Measurements from ENCODE around the gene CLNK. TPM values are rescaled to one million over a fixed set of nuclear protein-coding genes. Genes with fewer than 3 reads are reported as not detected.
"Not testable (repeated sequence)": the region's sequence is repeated elsewhere in the genome, so short reads cannot be mapped to it uniquely, and the experiment has no call there.

Gene CLNK
- total and polyA plus RNA-seq, 2 experiments from 2014 or later: not detected

GRCh38 chr4:10577018-10577417 lies 107.5 kb downstream of the CLNK start:
- H3K9me3 ChIP-seq (ENCODE audit: low read depth): no peaks in the 10 kb centered on the region
- H3K4me1 ChIP-seq (ENCODE audit: low read depth): no peaks in the 10 kb centered on the region
- no peak for TF ChIP-seq CTCF (IDR thresholded peaks at IDR 0.05; ENCODE audit: low read depth, low read length)
- H3K4me3 ChIP-seq: no peak overlapping the region
- no peaks in the 10 kb centered on the region for H3K36me3 ChIP-seq
- H3K27me3 ChIP-seq: no peaks in the 10 kb centered on the region
- no peak for DNase-seq (ENCODE audit: low read depth in 1 of 2, low spot score in 1 of 2)
- no peak overlapping the region for H3K27ac ChIP-seq

- DNase-seq (ENCODE audit: low read depth in 1 of 2, low spot score in 1 of 2): no peak
- no peak for TF ChIP-seq CTCF (IDR thresholded peaks at IDR 0.05; ENCODE audit: low read depth, low read length)
- Histone ChIP-seq H3K36me3 (no peaks in the 10 kb centered on the region), H3K9me3 (ENCODE audit: low read depth) (no peaks in the 10 kb centered on the region), H3K27me3 (no peaks in the 10 kb centered on the region), H3K27ac (no peak overlapping the region), H3K4me3 (no peak overlapping the region), H3K4me1 (ENCODE audit: low read depth) (no peaks in the 10 kb centered on the region)
These were observed 108.3 kb downstream of the CLNK start for GRCh38 chr4:10576236-10576635.

GRCh38 chr4:10575414-10575813 lies 109.2 kb downstream of the CLNK start:
- no peaks in the 10 kb centered on the region for H3K4me1 ChIP-seq (ENCODE audit: low read depth)
- TF ChIP-seq CTCF (IDR thresholded peaks at IDR 0.05; ENCODE audit: low read depth, low read length): no peak
- no peaks in the 10 kb centered on the region for H3K27me3 ChIP-seq
- no peak overlapping the region for H3K27ac ChIP-seq
- no peaks in the 10 kb centered on the region for H3K9me3 ChIP-seq (ENCODE audit: low read depth)
- H3K4me3 ChIP-seq: no peak overlapping the region
- DNase-seq (ENCODE audit: low read depth in 1 of 2, low spot score in 1 of 2): no peak
- no peaks in the 10 kb centered on the region for H3K36me3 ChIP-seq

- not testable (repeated sequence) for H3K27me3 ChIP-seq, H3K4me3 ChIP-seq
These were observed 110.0 kb downstream of the CLNK start for GRCh38 chr4:10574553-10574952.

GRCh38 chr4:10571909-10572308 lies 112.7 kb downstream of the CLNK start:
- no peak overlapping the region for H3K27ac ChIP-seq

More at GRCh38 chr4:10574553-10574952, 110.0 kb downstream of the CLNK start:
- DNase-seq (ENCODE audit: low read depth in 1 of 2, low spot score in 1 of 2); H3K36me3 ChIP-seq; H3K9me3 ChIP-seq (ENCODE audit: low read depth); H3K4me1 ChIP-seq (ENCODE audit: low read depth); H3K27ac ChIP-seq: not testable (repeated sequence)

GRCh38 chr4:10569491-10569890 lies 115.1 kb downstream of the CLNK start:
- Histone ChIP-seq H3K27ac (no peak overlapping the region), H3K9me3 (ENCODE audit: low read depth) (no peaks in the 10 kb centered on the region), H3K4me1 (ENCODE audit: low read depth) (no peaks in the 10 kb centered on the region), H3K36me3 (no peaks in the 10 kb centered on the region), H3K27me3 (no peaks in the 10 kb centered on the region), H3K4me3 (no peak overlapping the region)
- no peak for TF ChIP-seq CTCF (IDR thresholded peaks at IDR 0.05; ENCODE audit: low read depth, low read length)
- no peak for DNase-seq (ENCODE audit: low read depth in 1 of 2, low spot score in 1 of 2)

More at GRCh38 chr4:10571909-10572308, 112.7 kb downstream of the CLNK start:
- Histone ChIP-seq H3K4me1 (ENCODE audit: low read depth) (no peaks in the 10 kb centered on the region), H3K36me3 (no peaks in the 10 kb centered on the region), H3K4me3 (no peak overlapping the region), H3K27me3 (no peaks in the 10 kb centered on the region), H3K9me3 (ENCODE audit: low read depth) (no peaks in the 10 kb centered on the region)
- no peak for DNase-seq (ENCODE audit: low read depth in 1 of 2, low spot score in 1 of 2)
- no peak for TF ChIP-seq CTCF (IDR thresholded peaks at IDR 0.05; ENCODE audit: low read depth, low read length)
